Dermis microvascular lymphatic vessel endothelial cell (primary cell): Measurements from ENCODE around the gene KIAA0753. TPM values are rescaled to one million over a fixed set of nuclear protein-coding genes. Genes with fewer than 3 reads are reported as not detected.
A peak's percentile ranks its signal among the peaks of the same experiment; 100 is the strongest.
"Not testable (repeated sequence)": the region's sequence is repeated elsewhere in the genome, so short reads cannot be mapped to it uniquely, and the experiment has no call there.

Experiments used
- DNase-seq, 2 donors: peaks; one replicate each; pipeline versions ENCODE4 v3.0.0 to v3.0.0-alpha.2; 2010; ENCODE audit warnings: low read depth in 2 of 2
- total RNA-seq: library from RNA; depleted of rRNA; stranded (reverse); fragments of >200 nt; gene quantifications from 2 replicates; pipeline ENCODE4 v1.2.1, GENCODE V29; 2014

KIAA0753 gene
- total RNA-seq, 1 donor from 2014 or later = 7.2 TPM

- DNase-seq = no peak
Measured at GRCh38 chr17:6668727-6669425, 28.4 kb upstream of the KIAA0753 start.

- no peak for DNase-seq
Measured at GRCh38 chr17:6668219-6668618, 27.7 kb upstream of the KIAA0753 start.

GRCh38 chr17:6667516-6667915 lies 27.0 kb upstream of the KIAA0753 start:
- DNase-seq = no peak

- DNase-seq = no peak
Measured at GRCh38 chr17:6666557-6666956, 26.0 kb upstream of the KIAA0753 start.

- DNase-seq = peak; percentile 66 to 76
Measured at GRCh38 chr17:6666077-6666521, 25.6 kb upstream of the KIAA0753 start.

DNA sequence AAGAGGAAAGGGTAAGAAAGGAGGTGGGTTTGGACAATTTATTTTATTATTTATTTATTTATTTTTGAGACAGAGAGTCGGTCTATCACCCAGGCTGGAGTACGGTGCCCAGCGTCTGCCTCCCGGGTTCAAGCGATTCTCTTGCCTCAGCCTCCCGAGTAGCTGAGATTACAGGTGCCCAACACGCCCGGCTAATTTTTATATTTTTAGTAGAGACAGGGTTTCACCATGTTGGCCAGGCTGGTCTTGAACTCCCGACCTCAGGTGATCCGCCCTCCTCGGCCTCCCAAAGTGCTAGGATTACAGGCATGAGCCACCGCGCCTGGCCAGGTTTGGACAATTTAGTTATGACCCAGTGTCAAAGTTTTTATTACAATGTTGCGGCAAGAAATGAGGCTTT lies 22.7 kb upstream of the KIAA0753 start:
- DNase-seq = not testable (repeated sequence)

GRCh38 chr17:6661464-6661848 lies 20.9 kb upstream of the KIAA0753 start:
- no peak for DNase-seq

DNA sequence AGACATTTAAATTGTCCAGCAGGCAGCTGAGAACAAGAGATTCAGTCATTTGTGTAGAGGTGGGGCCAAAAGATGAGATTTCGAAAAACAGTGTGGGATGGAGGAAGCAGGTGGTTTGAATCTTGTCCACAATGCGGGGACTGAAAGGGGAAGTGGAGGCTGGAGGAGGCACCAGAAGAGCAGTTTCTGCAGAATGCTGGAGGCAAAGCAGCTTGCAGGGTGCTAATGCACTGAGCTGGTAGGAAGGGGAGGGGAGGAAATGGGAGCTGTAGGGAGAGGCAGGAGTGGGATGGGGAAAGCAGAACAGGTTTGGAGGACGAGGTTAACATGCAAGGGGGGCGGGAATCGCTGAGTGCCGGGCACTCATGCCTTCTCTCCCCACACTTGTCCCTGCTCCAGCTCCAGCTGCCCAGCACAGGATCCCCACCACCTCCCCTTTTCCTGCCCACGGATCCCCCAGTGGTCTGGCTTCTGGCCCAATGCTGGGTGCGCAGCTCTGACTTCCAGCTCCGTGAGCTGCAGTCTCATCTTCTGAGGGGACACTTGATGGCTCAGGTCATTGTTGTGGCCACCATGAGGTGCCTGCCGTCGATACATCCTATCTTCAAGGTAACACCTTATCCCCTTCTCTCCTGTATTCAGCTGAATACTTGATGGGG lies 20.4 kb upstream of the KIAA0753 start:
- no peak for DNase-seq

DNA sequence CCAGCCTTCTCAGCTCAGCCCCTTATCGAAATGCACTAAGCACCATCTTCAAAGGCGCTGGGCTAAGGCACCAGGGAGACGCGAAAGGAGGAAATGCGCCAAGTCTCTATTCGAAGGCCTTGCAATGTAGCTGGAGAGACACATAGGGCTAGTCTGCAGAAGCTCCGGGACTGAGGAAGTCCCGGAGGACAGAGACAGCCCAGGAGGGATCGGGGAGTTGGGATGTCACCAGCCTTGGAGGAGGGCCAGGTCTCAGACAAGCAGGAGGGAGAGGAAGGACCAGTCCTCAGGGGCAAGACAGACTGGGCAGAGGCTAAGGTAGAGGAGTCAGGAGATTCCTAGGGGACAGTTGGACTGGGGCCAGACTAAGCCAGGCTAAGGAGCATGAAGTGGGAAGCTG lies 19.6 kb upstream of the KIAA0753 start:
- no peak for DNase-seq

- not testable (repeated sequence) for DNase-seq
Measured at GRCh38 chr17:6658411-6658810, 17.9 kb upstream of the KIAA0753 start.

- no peak for DNase-seq
Measured at GRCh38 chr17:6657633-6658287, 17.2 kb upstream of the KIAA0753 start.

GRCh38 chr17:6656797-6657632 lies 16.5 kb upstream of the KIAA0753 start:
- DNase-seq = not testable (repeated sequence)

GRCh38 chr17:6655732-6656361 lies 15.3 kb upstream of the KIAA0753 start:
- DNase-seq = not testable (repeated sequence)

DNA sequence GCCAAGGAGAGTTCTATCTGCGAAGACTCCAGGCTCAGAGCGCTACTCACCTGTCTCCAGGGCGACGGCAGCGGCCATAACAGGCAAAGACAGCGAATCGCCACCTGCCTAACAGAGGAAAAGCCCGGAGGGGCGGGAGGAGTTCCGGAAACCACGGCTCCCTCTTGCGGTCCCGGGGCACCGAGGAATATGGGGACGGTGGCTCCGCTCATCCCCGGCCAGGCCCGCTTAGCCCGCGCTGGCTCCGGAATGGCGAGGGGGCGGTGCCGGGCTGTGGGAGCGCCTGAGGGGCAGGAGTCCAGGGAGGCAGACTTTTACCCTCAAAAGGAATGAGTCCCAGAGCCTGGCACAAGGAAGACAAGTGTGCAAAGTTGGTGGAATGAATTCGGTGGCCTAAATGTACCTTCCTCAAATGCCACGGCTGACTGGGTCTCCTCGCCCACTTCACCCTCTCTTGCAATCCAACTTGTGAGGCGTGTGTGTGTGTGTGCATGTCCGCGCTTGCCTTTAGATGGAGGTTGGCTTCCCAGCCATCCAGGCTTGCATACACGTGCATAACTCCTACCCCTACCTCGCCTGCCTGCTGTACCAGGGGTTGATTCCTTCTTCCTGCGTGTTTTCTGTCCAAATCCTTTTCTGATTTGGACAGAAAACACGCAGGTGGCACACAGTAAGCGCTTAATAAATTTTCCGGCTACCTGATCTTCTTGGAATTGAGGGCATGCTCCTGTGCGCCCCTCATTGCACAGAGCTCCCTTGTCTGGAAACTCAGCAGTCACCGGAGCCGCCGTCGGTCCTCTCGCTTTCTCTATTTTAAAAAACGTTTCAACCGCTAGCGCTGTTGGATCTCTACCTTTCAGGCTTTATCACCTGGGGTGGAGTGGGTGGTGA lies 14.6 kb upstream of the KIAA0753 start:
- DNase-seq = peak in 1 of 2 donors; percentile 16

DNA sequence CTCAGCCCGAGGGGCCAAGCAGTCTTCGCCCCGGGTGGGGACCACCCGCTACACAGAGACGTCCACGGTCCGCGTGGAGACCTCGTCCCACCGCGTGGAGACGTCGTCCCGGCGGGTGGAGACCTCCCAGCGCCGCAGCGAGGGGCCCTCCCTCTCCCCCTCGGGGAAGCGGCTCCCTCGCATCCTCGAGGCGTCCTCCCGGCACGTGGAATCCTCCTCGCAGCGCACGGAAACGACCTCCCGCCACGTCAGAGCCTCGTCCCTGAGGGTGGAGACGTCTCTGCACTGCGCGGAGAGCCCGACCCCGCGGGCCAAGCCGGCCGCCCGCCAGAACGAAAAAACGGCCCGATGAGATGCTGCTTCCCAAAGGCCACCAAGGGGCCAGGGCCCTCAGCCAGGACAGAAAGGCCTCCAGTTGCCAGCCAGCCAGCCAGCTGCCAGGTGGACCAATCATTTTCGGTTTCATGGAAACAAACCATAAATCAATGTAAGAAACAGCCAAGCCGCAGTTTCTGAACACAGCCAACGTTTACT lies 11.5 kb upstream of the KIAA0753 start:
- DNase-seq = peak in 1 of 2 donors; percentile 10

GRCh38 chr17:6651354-6651918 lies 10.9 kb upstream of the KIAA0753 start, which contains the start of the genes C17orf100 and MED31:
Gene C17orf100 (plus strand): TSS chr17:6651762. CDS start chr17:6651914, 152 bp downstream.
Gene MED31 (minus strand): TSS chr17:6651605. CDS start chr17:6651528, 77 bp downstream.
- peak; percentile 80 to 89 for DNase-seq

- DNase-seq = peak in 1 of 2 donors; percentile 37
Measured at GRCh38 chr17:6648181-6648580, 7.7 kb upstream of the KIAA0753 start.

GRCh38 chr17:6643451-6644125 lies 3.1 kb upstream of the KIAA0753 start:
- no peak for DNase-seq

DNA sequence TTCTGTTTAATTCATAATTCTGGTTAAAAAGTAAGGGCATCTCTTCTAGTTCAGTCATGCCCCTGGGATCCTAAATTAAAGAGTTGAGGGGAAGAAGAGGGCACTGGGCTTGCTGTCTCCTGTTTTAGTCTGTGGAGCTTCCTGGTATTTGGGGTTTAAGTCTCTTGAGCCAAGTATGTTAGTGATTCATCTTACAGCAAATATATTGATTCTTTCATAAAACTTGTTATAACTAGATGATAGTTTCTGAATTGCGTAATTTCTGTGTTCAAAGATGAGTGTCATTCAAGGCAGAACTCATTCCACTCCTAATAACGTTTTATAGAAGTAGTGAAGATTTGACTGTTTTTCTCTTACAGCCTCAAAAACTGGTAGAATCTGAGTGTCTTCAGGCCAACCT lies 2.1 kb upstream of the KIAA0753 start:
- DNase-seq = no peak
